ENCODE measurements around the gene NELFA. TPM values are rescaled to one million over a fixed set of nuclear protein-coding genes. Genes with fewer than 3 reads are reported as not detected.
A peak's percentile ranks its signal among the peaks of the same experiment; 100 is the strongest.

Gene NELFA
- polyA plus RNA-seq, 1 donor (not counting 4 experiments of a cell fraction or from before 2014, with no cell fraction given): 9.9 TPM

- dilution Hi-C loops (cut with MboI; ENCODE audit: extremely low pct_ligation_motif_present, low sequenced_read_pairs): no loop called here
- H3K79me2 ChIP-seq (ENCODE audit: control insufficient read depth, insufficient read depth, low read length): peaks cover 4% of the 10 kb centered on the region
- DNase-seq (ENCODE audit: low read depth, low spot score) (no peak), FAIRE-seq (no peak)
- no peaks in the 10 kb centered on the region for H3K9me1 ChIP-seq (ENCODE audit: control insufficient read depth, extremely low read depth, insufficient read depth, low read length)
- H3K27ac ChIP-seq (ENCODE audit: control insufficient read depth, insufficient read depth, low read length): no peak overlapping the region
- no peaks in the 10 kb centered on the region for H3K27me3 ChIP-seq (ENCODE audit: control insufficient read depth, extremely low read depth, insufficient read depth, low read length)
- no peaks in the 10 kb centered on the region for H3K9me3 ChIP-seq (ENCODE audit: control insufficient read depth, low read depth, low read length)
- H4K20me1 ChIP-seq (ENCODE audit: control insufficient read depth, extremely low read depth, insufficient read depth, low read length): peaks cover 2% of the 10 kb centered on the region
- H3K4me3 ChIP-seq (ENCODE audit: control insufficient read depth in 2 of 3, extremely low read depth in 1 of 3, insufficient read depth in 2 of 3, low read depth in 1 of 3, low read length in 3 of 3): no peak overlapping the region
- H3K4me2 ChIP-seq (ENCODE audit: control insufficient read depth, extremely low read depth, insufficient read depth, low read depth, low read length): no peak overlapping the region
- no peak overlapping the region for H3K9ac ChIP-seq (ENCODE audit: control insufficient read depth, extremely low read depth, insufficient read depth, low read length)
- H3K4me1 ChIP-seq (ENCODE audit: control insufficient read depth, extremely low read depth, insufficient read depth, low read length): peaks cover 13% of the 10 kb centered on the region
- no peak for TF ChIP-seq EZH2 (IDR thresholded peaks at IDR 0.05; ENCODE audit: low read length)
- TF ChIP-seq, protein P1, sequence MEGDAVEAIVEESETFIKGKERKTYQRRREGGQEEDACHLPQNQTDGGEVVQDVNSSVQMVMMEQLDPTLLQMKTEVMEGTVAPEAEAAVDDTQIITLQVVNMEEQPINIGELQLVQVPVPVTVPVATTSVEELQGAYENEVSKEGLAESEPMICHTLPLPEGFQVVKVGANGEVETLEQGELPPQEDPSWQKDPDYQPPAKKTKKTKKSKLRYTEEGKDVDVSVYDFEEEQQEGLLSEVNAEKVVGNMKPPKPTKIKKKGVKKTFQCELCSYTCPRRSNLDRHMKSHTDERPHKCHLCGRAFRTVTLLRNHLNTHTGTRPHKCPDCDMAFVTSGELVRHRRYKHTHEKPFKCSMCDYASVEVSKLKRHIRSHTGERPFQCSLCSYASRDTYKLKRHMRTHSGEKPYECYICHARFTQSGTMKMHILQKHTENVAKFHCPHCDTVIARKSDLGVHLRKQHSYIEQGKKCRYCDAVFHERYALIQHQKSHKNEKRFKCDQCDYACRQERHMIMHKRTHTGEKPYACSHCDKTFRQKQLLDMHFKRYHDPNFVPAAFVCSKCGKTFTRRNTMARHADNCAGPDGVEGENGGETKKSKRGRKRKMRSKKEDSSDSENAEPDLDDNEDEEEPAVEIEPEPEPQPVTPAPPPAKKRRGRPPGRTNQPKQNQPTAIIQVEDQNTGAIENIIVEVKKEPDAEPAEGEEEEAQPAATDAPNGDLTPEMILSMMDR (optimal IDR thresholded peaks at IDR 0.05 in 1 of 3, IDR thresholded peaks at IDR 0.05 in 1 of 3, conservative IDR thresholded peaks at IDR 0.05 in 1 of 3; ENCODE audit: extremely low read depth in 1 of 3, insufficient read depth in 2 of 3, low read length in 3 of 3): no peak
- H3K36me3 ChIP-seq (ENCODE audit: control insufficient read depth in 2 of 2, extremely low read depth in 1 of 2, insufficient read depth in 2 of 2, low read length in 2 of 2): peaks cover 0 to 43% of the 10 kb centered on the region in 2 experiments
- H2AFZ ChIP-seq (ENCODE audit: control insufficient read depth, low read length): no peak overlapping the region
Observed at GRCh38 chr4:1940566-1940965, 68.2 kb downstream of the NELFA start.

GRCh38 chr4:1939664-1940509 is 68.9 kb downstream of the NELFA start:
- Histone ChIP-seq H3K27me3 (ENCODE audit: control insufficient read depth, extremely low read depth, insufficient read depth, low read length) (no peaks in the 10 kb centered on the region), H4K20me1 (ENCODE audit: control insufficient read depth, extremely low read depth, insufficient read depth, low read length) (peaks cover 2% of the 10 kb centered on the region), H3K9ac (ENCODE audit: control insufficient read depth, extremely low read depth, insufficient read depth, low read length) (no peak overlapping the region), H3K9me3 (ENCODE audit: control insufficient read depth, low read depth, low read length) (no peaks in the 10 kb centered on the region), H3K9me1 (ENCODE audit: control insufficient read depth, extremely low read depth, insufficient read depth, low read length) (no peaks in the 10 kb centered on the region), H3K4me1 (ENCODE audit: control insufficient read depth, extremely low read depth, insufficient read depth, low read length) (peaks cover 13% of the 10 kb centered on the region), H2AFZ (ENCODE audit: control insufficient read depth, low read length) (no peak overlapping the region), H3K27ac (ENCODE audit: control insufficient read depth, insufficient read depth, low read length) (peak overlapping the region; percentile 22), H3K79me2 (ENCODE audit: control insufficient read depth, insufficient read depth, low read length) (peaks cover 4% of the 10 kb centered on the region), H3K36me3 (ENCODE audit: control insufficient read depth in 2 of 2, extremely low read depth in 1 of 2, insufficient read depth in 2 of 2, low read length in 2 of 2) (peaks cover 2 to 38% of the 10 kb centered on the region in 2 experiments), H3K4me3 (ENCODE audit: control insufficient read depth in 2 of 3, extremely low read depth in 1 of 3, insufficient read depth in 2 of 3, low read depth in 1 of 3, low read length in 3 of 3) (no peak overlapping the region), H3K4me2 (ENCODE audit: control insufficient read depth, extremely low read depth, insufficient read depth, low read depth, low read length) (peak overlapping the region; percentile 22)
- TF ChIP-seq, protein P1 (optimal IDR thresholded peaks at IDR 0.05 in 1 of 3, IDR thresholded peaks at IDR 0.05 in 1 of 3, conservative IDR thresholded peaks at IDR 0.05 in 1 of 3; ENCODE audit: extremely low read depth in 1 of 3, insufficient read depth in 2 of 3, low read length in 3 of 3): no peak
- no peak for TF ChIP-seq EZH2 (IDR thresholded peaks at IDR 0.05; ENCODE audit: low read length)
- FAIRE-seq (peak; percentile 79), DNase-seq (ENCODE audit: low read depth, low spot score) (peak; percentile 46)
- dilution Hi-C loops (cut with MboI; ENCODE audit: extremely low pct_ligation_motif_present, low sequenced_read_pairs): no loop called here

Measured in keratinocyte (primary cell).